ENCODE measurements around the gene PRSS21. TPM values are rescaled to one million over a fixed set of nuclear protein-coding genes. Genes with fewer than 3 reads are reported as not detected.

Gene PRSS21
- total and polyA plus RNA-seq, 3 donors from 2014 or later = 62.5 to 153 (median 130) TPM

DNA sequence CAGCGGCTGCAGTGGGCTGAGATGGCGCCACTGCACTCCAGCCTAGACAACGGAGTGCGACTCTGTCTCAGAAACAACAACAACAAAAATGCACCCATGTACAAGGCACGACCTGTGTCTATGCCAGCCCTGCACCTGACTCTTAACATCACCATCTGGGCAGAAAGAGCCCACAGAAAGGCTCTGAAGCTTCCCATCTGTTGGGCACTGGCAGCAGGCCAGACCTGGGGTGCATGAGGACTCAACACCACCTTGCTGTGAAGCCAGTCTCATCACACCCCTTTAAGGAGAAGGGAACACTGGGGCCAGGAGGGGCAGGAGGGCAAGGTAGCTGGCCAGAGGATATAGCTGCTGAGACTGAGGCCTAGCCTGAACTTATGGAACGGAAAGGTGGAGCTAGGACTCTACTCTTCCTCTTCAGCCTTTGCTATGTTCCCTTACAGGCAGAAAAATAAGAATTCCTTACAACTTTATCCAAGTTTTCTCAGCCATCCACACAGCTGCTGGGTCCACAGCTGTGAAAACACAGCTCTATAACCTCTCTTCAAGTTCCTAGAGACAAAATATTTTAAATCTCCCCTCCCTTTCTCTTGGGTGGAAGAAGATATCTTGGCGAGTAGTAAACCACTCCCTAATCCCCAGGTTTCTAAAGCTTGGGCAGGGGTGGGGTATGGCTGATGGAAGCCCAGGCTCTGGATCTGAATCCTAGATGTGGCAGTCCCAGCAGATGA lies 42.7 kb upstream of the PRSS21 start:
- intact Hi-C loops (cut with DNase I; ENCODE audit: low total_unique reads) = no loop called here
- Histone ChIP-seq H3K27ac (no peak overlapping the region), H3K27me3 (no peaks in the 10 kb centered on the region)

DNA sequence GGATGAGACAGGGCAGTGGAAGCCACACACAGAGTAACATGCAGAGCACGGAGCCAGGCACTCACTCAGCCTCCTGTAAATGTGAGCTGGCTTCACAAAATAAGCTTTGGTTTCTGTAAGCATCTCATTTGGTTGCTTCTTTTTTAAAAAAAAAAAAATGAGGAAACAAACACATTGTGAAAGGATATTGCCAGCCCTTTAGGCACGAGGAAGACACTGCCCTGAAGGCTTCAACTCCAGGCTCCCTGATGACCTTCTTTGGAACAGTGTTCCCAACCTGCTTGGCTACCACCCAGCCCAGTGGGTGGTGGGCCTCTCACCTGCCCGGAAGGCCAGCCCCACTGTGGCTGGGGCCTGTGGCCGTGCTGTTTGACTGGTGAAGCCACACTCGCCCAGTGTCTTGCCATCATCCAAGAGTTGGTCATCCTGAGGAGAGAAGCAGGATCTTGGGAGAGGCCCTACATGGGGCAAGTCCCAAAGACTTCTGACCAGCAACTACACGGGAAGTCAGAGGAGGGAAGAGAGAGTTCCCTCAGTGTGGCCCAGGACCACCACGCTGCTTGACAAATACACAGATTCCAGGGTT lies 41.8 kb upstream of the PRSS21 start:
- intact Hi-C loops (cut with DNase I; ENCODE audit: low total_unique reads) = no loop called here
- Histone ChIP-seq H3K27ac (peak overlapping the region in 1 of 2 donors; percentile 2), H3K27me3 (no peaks in the 10 kb centered on the region), H3K36me3 (ENCODE audit: low read depth, missing control alignments) (no peaks in the 10 kb centered on the region), H3K4me3 (no peak overlapping the region), H3K9me3 (no peaks in the 10 kb centered on the region), H3K4me1 (peaks cover 28% of the 10 kb centered on the region)
- no peak for DNase-seq
- WGBS, 2 donors = 73 to 75% methylated on average over 6 to 7 of the region's 7 CpGs
- TF ChIP-seq CTCF (IDR thresholded peaks at IDR 0.05) (no peak), POLR2A (IDR thresholded peaks at IDR 0.05) (no peak)

More for the DNA sequence above, 42.7 kb upstream of the PRSS21 start:
- Histone ChIP-seq H3K4me1 (peaks cover 37% of the 10 kb centered on the region), H3K36me3 (ENCODE audit: low read depth, missing control alignments) (no peaks in the 10 kb centered on the region), H3K4me3 (no peak overlapping the region), H3K9me3 (no peaks in the 10 kb centered on the region)
- DNase-seq = no peak
- TF ChIP-seq CTCF (IDR thresholded peaks at IDR 0.05) (no peak), POLR2A (IDR thresholded peaks at IDR 0.05) (no peak)
- 71% methylated on average over 7 of the region's 7 CpGs for WGBS, 2 donors

GRCh38 chr16:2775765-2776499 lies 41.1 kb upstream of the PRSS21 start:
- no peaks in the 10 kb centered on the region for H3K36me3 ChIP-seq (ENCODE audit: low read depth, missing control alignments)
- no peaks in the 10 kb centered on the region for H3K27me3 ChIP-seq
- H3K4me1 ChIP-seq = peaks cover 21% of the 10 kb centered on the region
- peak overlapping the region; percentile 2 to 75 for H3K27ac ChIP-seq
- 41 to 49% methylated on average over 11 of the region's 11 CpGs for WGBS, 2 donors
- TF ChIP-seq CTCF (IDR thresholded peaks at IDR 0.05) (no peak), POLR2A (IDR thresholded peaks at IDR 0.05) (no peak)
- peak overlapping the region; percentile 80 to 100 for H3K4me3 ChIP-seq
- intact Hi-C loops (cut with DNase I; ENCODE audit: low total_unique reads) = no loop called here
- no peak for DNase-seq
- H3K9me3 ChIP-seq = no peaks in the 10 kb centered on the region

- no peaks in the 10 kb centered on the region for H3K27me3 ChIP-seq
- intact Hi-C loops (cut with DNase I; ENCODE audit: low total_unique reads) = no loop called here
- TF ChIP-seq POLR2A (IDR thresholded peaks at IDR 0.05) (no peak), CTCF (IDR thresholded peaks at IDR 0.05) (no peak)
- no peaks in the 10 kb centered on the region for H3K9me3 ChIP-seq
- H3K4me3 ChIP-seq = peak overlapping the region; percentile 80 to 100
- peaks cover 19% of the 10 kb centered on the region for H3K4me1 ChIP-seq
- WGBS, 2 donors = 0% methylated on average over 6 to 57 of the region's 72 CpGs
- no peak for DNase-seq
- H3K27ac ChIP-seq = peak overlapping the region; percentile 75 to 100
- H3K36me3 ChIP-seq (ENCODE audit: low read depth, missing control alignments) = no peaks in the 10 kb centered on the region
These were observed 40.4 kb upstream of the PRSS21 start for GRCh38 chr16:2776500-2777139.
